C4-2B (cell line): ENCODE data around the gene FURIN.

ENCODE experiments used
- CTCF ChIP-seq: fragments of 450-650 bp; conservative IDR thresholded peaks from 2 replicates; pipeline ENCODE4 v1.5.1; 2017; ENCODE audit warnings: mild to moderate bottlenecking
- ZFX ChIP-seq: fragments of 450-650 bp; IDR thresholded peaks from 2 replicates; pipeline ENCODE4 v1.6.1; 2017

- TF ChIP-seq CTCF (no peak), ZFX (no peak)
Observed at GRCh38 chr15:90864507-90864906, 3.9 kb upstream of the FURIN start.
